22Rv1 (cell line): ENCODE data around the gene ZNF83.

ENCODE experiments used
- CTCF ChIP-seq: fragments of 450-650 bp; IDR thresholded peaks from 2 replicates; pipeline ENCODE4 v1.5.1; 2017; ENCODE audit warnings: mild to moderate bottlenecking
- ZFX ChIP-seq: fragments of 450-650 bp; IDR thresholded peaks from 2 replicates; pipeline ENCODE4 v1.6.1; 2017; ENCODE audit warnings: antibody characterized with exemption, borderline replicate concordance

- TF ChIP-seq CTCF (no peak), ZFX (no peak)
Measured at GRCh38 chr19:52602941-52603340, 35.2 kb downstream of the ZNF83 start.
